Mammary epithelial cell (primary cell): ENCODE results near the gene ACADVL.

ENCODE experiments used
- CTCF ChIP-seq, 2 donors: IDR thresholded peaks in 1 of 2; conservative IDR thresholded peaks in 1 of 2; 2 replicates each; pipeline ENCODE4 v1.5.1; 2011 to 2012; ENCODE audit warnings: inconsistent platforms in 2 of 2, low read length in 2 of 2, mild to moderate bottlenecking in 2 of 2, control low read depth in 1 of 2, low read depth in 1 of 2; ENCODE audit not compliant: insufficient read depth in 1 of 2; ENCODE audit errors: extremely low read depth in 1 of 2
- EZH2 ChIP-seq: IDR thresholded peaks from 2 replicates; pipeline ENCODE4 v1.6.1; 2012; ENCODE audit warnings: low read length, inconsistent platforms, borderline replicate concordance

GRCh38 chr17:7229504-7229903 lies 9.8 kb downstream of the ACADVL start:
- TF ChIP-seq CTCF (conservative IDR thresholded peaks at IDR 0.05 in 1 of 2, IDR thresholded peaks at IDR 0.05 in 1 of 2; ENCODE audit: extremely low read depth in 1 of 2, insufficient read depth in 1 of 2, low read depth in 1 of 2, low read length in 2 of 2) (no peak), EZH2 (no peak)
